ENCODE data around the gene CUX1.
"Not testable (repeated sequence)": the region's sequence is repeated elsewhere in the genome, so short reads cannot be mapped to it uniquely, and the experiment has no call there.

CUX1 gene

GRCh38 chr7:101917566-101917965 lies 100.1 kb downstream of the CUX1 start:
- no peak for DNase-seq (ENCODE audit: low spot score)

DNA sequence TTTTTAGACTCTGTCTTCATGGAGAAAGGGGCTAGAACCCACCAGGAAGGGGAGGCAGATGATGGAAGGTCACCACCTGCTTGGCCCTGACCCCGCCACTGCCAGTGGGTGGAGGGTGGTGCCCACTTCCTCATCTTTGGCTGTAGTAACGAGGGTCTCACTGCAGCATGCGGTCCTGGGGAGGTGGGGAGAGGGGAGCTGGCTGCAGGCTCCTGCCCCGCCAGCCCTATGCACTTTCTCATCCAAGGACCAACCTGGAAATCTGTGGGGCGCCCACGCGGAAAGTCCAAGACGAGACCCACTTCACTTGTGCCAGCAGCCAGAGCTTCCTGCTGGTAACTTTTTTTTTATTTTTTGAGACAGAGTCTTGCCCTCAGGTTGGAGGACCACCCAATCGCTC lies 101.0 kb downstream of the CUX1 start:
- no peak for DNase-seq (ENCODE audit: low spot score)

- no peak for DNase-seq (ENCODE audit: low spot score)
These were observed 102.1 kb downstream of the CUX1 start for GRCh38 chr7:101919363-101920115.

- DNase-seq (ENCODE audit: low spot score) = no peak
These were observed 103.6 kb downstream of the CUX1 start for GRCh38 chr7:101921061-101921460.

- not testable (repeated sequence) for DNase-seq (ENCODE audit: low spot score)
These were observed 104.4 kb downstream of the CUX1 start for GRCh38 chr7:101921546-101922489.

GRCh38 chr7:101922631-101923601 lies 105.5 kb downstream of the CUX1 start:
- no peak for DNase-seq (ENCODE audit: low spot score)

GRCh38 chr7:101923602-101923985 lies 106.2 kb downstream of the CUX1 start:
- DNase-seq (ENCODE audit: low spot score) = no peak

GRCh38 chr7:101924171-101924570 lies 106.7 kb downstream of the CUX1 start:
- DNase-seq (ENCODE audit: low spot score) = no peak

DNA sequence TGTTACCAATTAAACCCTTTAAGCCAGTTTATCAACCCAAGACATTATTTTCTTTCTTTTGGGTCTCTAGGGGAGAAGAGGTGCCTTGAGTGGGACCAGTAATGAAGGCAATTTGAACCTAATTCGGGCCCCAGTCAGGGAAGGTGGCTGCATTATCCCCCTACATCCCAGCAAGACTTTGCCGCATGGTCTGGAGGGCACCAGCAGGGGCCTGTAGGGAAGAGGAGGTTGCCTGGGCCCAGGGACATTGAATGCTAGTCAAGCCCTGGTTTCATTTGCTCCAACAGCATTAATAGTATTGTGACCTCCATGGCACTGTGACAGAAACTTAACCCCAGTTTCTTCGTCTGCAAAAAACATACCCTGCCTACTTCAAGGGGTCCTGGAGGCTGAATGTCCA lies 108.8 kb downstream of the CUX1 start:
- no peak for DNase-seq (ENCODE audit: low spot score)

DNA sequence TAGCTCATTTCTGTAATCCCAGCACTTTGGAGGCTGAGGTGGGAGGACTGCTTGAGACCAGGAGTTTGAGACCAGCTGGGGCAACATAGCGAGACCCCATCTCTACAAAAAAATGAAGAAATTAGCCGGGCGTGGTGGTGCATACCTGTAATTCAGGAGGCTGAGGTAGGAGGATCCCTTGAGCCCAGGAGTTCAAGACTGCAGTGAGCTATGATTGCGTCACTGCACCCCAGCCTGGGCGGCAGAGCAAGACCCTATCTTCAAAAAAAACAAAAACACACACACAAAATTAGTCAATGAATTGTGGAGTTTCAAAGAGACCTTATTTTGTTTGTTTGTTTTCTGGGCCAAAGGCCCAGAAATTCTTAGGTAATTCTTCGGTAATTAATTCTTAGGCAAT lies 110.0 kb downstream of the CUX1 start:
- DNase-seq (ENCODE audit: low spot score) = no peak

DNA sequence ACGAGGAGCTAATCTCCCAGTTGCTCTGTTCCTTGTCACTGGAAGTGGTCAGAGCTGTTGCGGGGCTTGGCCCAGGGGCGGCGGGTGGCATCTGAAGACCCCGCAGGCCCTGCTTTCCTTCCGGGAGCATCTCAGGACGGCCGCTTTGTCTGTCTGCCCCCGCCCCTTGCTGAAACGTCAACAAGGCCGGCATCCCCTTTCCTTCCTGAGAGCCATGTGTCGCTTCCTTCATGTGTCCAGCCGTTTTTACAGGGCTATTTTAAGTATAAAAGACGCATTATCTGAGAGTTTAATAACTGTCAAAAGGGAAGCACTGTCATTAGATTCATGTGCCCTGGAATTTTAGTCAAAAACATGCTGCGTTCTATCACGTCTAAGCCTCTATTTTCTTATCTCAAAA lies 110.4 kb downstream of the CUX1 start:
- no peak for DNase-seq (ENCODE audit: low spot score)

DNA sequence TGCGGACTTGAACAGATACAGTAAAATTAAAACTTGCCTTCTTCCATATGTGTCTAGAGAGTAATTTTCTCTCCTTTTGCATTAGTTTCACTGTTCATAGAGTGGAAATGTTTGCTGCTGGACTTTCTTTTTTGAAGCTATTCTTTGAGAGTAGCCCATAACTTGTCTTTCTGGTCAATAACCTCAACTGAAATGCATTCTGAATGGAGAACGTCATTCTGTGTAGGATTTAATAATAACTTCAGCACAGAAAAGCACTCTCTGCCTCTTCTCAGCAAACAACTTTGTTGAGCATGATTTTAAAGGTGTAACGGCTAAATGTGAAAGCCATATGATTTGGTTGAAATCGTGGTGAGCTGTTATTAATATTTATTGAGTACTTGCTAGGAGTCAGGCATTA lies 111.8 kb downstream of the CUX1 start:
- DNase-seq (ENCODE audit: low spot score) = no peak

DNA sequence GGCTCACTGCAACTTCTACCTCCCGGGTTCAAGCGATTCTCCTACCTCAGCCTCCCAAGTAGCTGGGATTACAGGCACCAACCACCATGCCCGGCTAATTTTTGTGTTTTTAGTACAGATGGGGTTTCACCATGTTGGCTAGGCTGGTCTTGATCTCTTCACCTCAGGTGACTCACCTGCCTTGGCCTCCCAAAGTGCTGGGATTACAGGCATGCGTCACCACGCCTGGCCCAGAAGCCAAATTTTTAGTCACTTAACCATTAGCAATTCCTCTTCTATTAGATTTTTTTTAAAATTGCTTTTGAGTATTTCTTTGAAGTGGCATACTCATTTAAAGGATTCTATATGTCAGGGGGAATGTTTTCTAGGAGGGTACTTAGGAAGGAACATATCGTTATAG lies 112.5 kb downstream of the CUX1 start:
- DNase-seq (ENCODE audit: low spot score) = not testable (repeated sequence)

GRCh38 chr7:101932083-101932482 lies 114.7 kb downstream of the CUX1 start:
- DNase-seq (ENCODE audit: low spot score) = no peak

- DNase-seq (ENCODE audit: low spot score) = no peak
These were observed 115.6 kb downstream of the CUX1 start for GRCh38 chr7:101933028-101933427.

- DNase-seq (ENCODE audit: low spot score) = no peak
These were observed 116.3 kb downstream of the CUX1 start for GRCh38 chr7:101933688-101934121.

GRCh38 chr7:101934618-101935017 lies 117.2 kb downstream of the CUX1 start:
- DNase-seq (ENCODE audit: low spot score) = no peak

- no peak for DNase-seq (ENCODE audit: low spot score)
These were observed 118.2 kb downstream of the CUX1 start for GRCh38 chr7:101935521-101936141.

- no peak for DNase-seq (ENCODE audit: low spot score)
These were observed 118.8 kb downstream of the CUX1 start for GRCh38 chr7:101936223-101936610.

DNA sequence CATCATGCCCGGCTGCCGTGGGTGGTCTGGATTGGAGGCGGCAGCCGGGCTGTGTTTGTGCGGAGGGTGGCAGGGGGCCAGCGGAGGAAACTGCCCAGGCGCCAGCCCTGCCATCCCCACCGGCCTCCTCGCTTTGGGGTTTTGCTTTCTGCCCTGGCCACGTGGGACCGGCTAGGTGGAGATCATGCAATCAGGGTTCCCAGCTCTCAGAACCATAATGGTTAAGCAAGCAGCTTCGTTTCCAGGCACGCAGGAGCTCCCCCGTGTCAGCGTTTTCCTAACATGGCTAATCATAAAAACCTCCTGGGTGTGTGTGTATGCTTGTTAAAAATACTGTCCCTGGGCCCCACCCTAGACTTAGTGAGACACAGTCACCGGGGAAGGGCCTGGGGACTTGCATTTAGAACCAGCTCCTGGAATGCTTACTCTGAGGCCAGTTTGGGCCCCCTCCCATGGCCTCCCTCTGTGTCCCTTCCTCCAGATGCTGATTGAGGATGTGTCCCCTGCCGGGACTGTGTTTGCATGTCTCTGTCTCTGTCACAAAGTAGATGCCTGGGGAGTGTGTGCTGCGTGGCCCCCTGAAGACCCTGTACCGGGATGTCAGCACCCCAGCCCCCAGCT lies 119.3 kb downstream of the CUX1 start:
- no peak for DNase-seq (ENCODE audit: low spot score)
